ENCODE data around the gene KCNIP4. TPM values are rescaled to one million over a fixed set of nuclear protein-coding genes. Genes with fewer than 3 reads are reported as not detected.

Gene KCNIP4
- total and polyA plus RNA-seq, 8 donors: 0.05 TPM; not detected in 7

DNA sequence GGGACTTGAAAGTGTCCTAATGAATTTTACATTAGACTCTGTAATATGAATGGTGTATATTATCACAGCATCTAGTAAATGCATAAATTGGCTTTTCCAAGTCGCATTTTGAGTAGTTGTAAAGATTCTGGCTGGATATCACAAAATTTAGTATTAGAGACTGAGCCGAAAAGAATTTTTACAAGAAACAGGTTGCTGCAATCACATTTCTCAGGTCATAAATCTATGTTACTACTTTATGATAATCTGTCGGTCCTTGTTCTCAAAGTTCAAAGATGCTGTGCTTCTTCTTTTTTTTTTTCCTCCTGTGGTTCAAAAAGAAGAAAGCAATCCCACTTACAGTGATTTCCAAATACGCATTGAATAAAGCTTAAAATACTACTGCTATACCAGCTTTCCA, 253.4 kb downstream of the KCNIP4 start:
- TF ChIP-seq, protein P1, sequence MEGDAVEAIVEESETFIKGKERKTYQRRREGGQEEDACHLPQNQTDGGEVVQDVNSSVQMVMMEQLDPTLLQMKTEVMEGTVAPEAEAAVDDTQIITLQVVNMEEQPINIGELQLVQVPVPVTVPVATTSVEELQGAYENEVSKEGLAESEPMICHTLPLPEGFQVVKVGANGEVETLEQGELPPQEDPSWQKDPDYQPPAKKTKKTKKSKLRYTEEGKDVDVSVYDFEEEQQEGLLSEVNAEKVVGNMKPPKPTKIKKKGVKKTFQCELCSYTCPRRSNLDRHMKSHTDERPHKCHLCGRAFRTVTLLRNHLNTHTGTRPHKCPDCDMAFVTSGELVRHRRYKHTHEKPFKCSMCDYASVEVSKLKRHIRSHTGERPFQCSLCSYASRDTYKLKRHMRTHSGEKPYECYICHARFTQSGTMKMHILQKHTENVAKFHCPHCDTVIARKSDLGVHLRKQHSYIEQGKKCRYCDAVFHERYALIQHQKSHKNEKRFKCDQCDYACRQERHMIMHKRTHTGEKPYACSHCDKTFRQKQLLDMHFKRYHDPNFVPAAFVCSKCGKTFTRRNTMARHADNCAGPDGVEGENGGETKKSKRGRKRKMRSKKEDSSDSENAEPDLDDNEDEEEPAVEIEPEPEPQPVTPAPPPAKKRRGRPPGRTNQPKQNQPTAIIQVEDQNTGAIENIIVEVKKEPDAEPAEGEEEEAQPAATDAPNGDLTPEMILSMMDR (IDR thresholded peaks at IDR 0.05): no peak
- DNase-seq (no peak), ATAC-seq (no peak), FAIRE-seq (no peak)
- H3K36me3 ChIP-seq: no peaks in the 10 kb centered on the region
- 29 to 31% methylated on average over 4 of the region's 4 CpGs for WGBS, 2 donors
- H3K4me3 ChIP-seq: no peak overlapping the region
- intact Hi-C loops (cut with DNase I): no loop called here
- H3K4me1 ChIP-seq: no peaks in the 10 kb centered on the region
- H3K27me3 ChIP-seq: no peaks in the 10 kb centered on the region
- no peaks in the 10 kb centered on the region for H3K9me3 ChIP-seq
- H3K27ac ChIP-seq: no peak overlapping the region

DNA sequence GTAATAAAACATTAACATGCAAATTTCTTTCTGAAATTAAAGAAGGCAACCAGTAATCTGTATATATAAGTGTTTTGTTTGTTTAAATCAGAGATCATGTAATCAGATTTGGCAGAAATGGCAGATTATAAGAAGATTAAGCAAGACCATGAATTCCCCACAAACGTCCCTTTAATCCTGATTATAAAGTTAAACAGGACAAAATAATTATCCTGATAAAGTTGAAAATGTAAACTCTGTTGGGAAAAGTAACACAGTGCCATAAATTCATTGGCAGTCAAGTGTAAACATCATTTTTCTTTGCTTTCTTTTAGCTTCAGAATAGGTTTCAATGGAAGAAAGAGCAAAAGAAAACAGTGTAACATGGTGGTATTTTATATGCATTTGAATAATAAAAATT, 256.3 kb downstream of the KCNIP4 start:
- FAIRE-seq: no peak
- Histone ChIP-seq H3K36me3 (no peaks in the 10 kb centered on the region), H3K27me3 (no peaks in the 10 kb centered on the region), H3K9me3 (no peaks in the 10 kb centered on the region), H3K4me1 (no peaks in the 10 kb centered on the region), H3K4me3 (no peak overlapping the region), H3K27ac (no peak overlapping the region)
- no peak for DNase-seq
- no peak for ATAC-seq
- WGBS, 2 donors: 8 to 11% methylated on average over 1 of the region's 1 CpG
- intact Hi-C loops (cut with DNase I): no loop called here
- TF ChIP-seq, protein P1 (IDR thresholded peaks at IDR 0.05): no peak

DNA sequence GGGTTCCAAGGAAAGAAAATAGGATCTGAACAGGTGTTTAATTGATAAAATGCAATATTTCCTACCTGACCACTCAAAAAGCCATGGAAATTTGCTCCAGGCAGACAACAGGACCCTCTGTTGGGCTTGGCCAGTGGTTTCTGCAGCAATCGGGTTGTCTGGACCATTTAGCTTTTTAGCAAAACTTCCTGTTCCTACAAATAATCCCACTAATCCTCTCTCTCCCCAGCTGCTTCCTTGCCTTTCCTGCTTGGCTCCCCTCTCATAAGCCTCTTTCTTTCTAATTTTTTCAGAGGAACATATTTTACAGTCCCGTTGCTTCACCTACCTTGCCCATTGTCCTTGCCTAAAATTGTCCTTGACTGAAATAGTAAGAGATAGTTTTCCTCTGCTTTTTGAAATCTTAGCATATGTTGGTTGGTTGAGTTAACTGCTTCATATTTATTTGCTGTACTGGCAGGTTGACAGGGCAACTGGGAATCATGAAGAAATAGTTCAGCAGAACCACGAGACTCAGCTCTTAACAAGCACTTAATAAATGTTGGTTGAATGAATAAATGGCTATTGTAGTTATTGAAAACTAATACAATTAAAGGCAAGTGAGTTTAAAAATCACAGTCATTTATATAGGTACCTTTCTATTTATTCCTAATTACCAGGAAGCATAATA, 259.8 kb downstream of the KCNIP4 start:
- ATAC-seq: no peak
- TF ChIP-seq, protein P1 (IDR thresholded peaks at IDR 0.05): no peak
- Histone ChIP-seq H3K27me3 (no peaks in the 10 kb centered on the region), H3K4me3 (no peak overlapping the region), H3K36me3 (no peaks in the 10 kb centered on the region), H3K4me1 (no peaks in the 10 kb centered on the region), H3K27ac (no peak overlapping the region), H3K9me3 (no peaks in the 10 kb centered on the region)
- DNase-seq: no peak
- intact Hi-C loops (cut with DNase I): no loop called here
- 42 to 44% methylated on average over 3 of the region's 3 CpGs for WGBS, 2 donors
- FAIRE-seq: no peak

DNA sequence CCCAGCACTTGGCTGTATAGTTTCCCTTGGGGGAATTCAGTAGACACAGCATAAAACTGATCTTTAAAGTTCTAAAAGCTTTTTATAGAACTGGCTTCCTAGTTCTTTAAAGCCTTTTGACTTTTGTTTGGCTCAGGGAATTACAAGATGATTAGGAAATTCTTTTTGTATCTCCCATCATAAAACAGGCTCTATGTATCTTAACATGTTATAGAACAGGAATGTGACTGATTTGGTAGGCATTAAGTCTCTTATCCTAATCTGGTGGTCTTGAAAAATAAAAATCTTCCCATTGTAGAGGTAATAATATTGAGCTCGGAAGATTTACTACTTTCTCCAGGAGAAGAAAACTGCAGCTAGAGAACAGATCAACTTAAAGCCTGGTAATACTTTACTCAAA, 262.7 kb downstream of the KCNIP4 start:
- TF ChIP-seq, protein P1 (IDR thresholded peaks at IDR 0.05): no peak
- FAIRE-seq (no peak), DNase-seq (no peak), ATAC-seq (no peak)
- H3K9me3 ChIP-seq: no peaks in the 10 kb centered on the region
- H3K36me3 ChIP-seq: no peaks in the 10 kb centered on the region
- no peak overlapping the region for H3K27ac ChIP-seq
- no peaks in the 10 kb centered on the region for H3K4me1 ChIP-seq
- no peak overlapping the region for H3K4me3 ChIP-seq
- WGBS, 2 donors: 54 to 85% methylated on average over 1 of the region's 1 CpG
- no peaks in the 10 kb centered on the region for H3K27me3 ChIP-seq
- intact Hi-C loops (cut with DNase I): no loop called here

DNA sequence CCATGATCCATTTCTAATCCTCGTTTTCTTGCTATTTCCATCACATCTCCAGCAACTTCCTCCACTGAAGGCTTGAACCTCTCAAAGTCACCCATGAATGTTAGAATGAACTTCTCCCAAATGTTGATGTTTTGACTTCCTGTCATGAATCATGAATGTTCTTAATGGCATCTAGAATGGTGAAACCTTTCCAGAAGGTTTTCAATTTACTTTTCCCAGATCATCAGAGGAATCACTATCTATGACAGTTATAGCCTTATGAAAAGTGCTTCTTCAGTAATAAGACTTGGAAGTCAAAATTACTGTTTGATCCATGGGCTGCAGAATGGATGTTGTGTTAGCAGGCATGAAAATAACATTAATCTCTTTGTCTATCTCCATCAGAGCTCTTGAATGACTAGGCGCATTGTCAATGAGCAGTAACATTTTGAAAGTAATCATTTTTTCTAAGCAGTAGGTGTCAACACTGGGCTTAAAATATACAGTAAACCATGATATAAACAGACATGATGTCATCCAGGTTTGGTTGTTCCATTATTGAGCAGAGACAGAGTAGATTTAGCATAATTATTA, 268.2 kb downstream of the KCNIP4 start:
- intact Hi-C loops (cut with DNase I): no loop called here
- Histone ChIP-seq H3K36me3 (no peaks in the 10 kb centered on the region), H3K4me1 (no peaks in the 10 kb centered on the region), H3K4me3 (no peak overlapping the region), H3K27ac (no peak overlapping the region), H3K9me3 (no peaks in the 10 kb centered on the region), H3K27me3 (no peaks in the 10 kb centered on the region)
- no peak for FAIRE-seq
- ATAC-seq: no peak
- WGBS, 2 donors: 57 to 73% methylated on average over 2 of the region's 2 CpGs
- TF ChIP-seq, protein P1 (IDR thresholded peaks at IDR 0.05): no peak
- DNase-seq: no peak

Data from pancreas (tissue), 10 donors.